H9 (cell line): ENCODE data around the gene AGAP3. TPM values are rescaled to one million over a fixed set of nuclear protein-coding genes. Genes with fewer than 3 reads are reported as not detected.

Experiments used
- DNase-seq: peaks from one replicate; pipeline ENCODE4 v3.0.0-alpha.2; 2017
- H2AFZ ChIP-seq: one replicate; pipeline ENCODE4 v1.6.1; 2013; ENCODE audit warnings: mild to moderate bottlenecking, low read length, control low read depth, moderate library complexity
- H2AK5ac ChIP-seq: 2 replicates; pipeline ENCODE4 v1.6.1; 2013; ENCODE audit warnings: low read length, control low read depth, mixed read lengths; ENCODE audit not compliant: insufficient read length
- H2BK120ac ChIP-seq: one replicate; pipeline ENCODE4 v1.6.1; 2013; ENCODE audit warnings: low read depth, mild to moderate bottlenecking, low read length, control low read depth, inconsistent platforms; ENCODE audit not compliant: poor library complexity, severe bottlenecking
- H2BK12ac ChIP-seq: 2 replicates; pipeline ENCODE4 v1.6.1; 2013; ENCODE audit warnings: low read length, control low read depth, mixed read lengths, low read depth; ENCODE audit not compliant: insufficient read length
- H2BK15ac ChIP-seq: 2 replicates; pipeline ENCODE4 v1.6.1; 2013; ENCODE audit warnings: low read depth, low read length, control low read depth
- H2BK20ac ChIP-seq: one replicate; pipeline ENCODE4 v1.6.1; 2013; ENCODE audit warnings: low read depth, mild to moderate bottlenecking, low read length, control low read depth, inconsistent platforms; ENCODE audit not compliant: poor library complexity, severe bottlenecking
- H2BK5ac ChIP-seq: 2 replicates; pipeline ENCODE4 v1.6.1; 2013; ENCODE audit warnings: low read length, control low read depth, mixed read lengths; ENCODE audit not compliant: insufficient read length
- H3K14ac ChIP-seq: 2 replicates; pipeline ENCODE4 v1.6.1; 2013; ENCODE audit warnings: low read length, control low read depth; ENCODE audit not compliant: insufficient read depth
- H3K18ac ChIP-seq: 2 replicates; pipeline ENCODE4 v1.6.1; 2013; ENCODE audit warnings: low read depth, mild to moderate bottlenecking, mixed read lengths, low read length, control low read depth; ENCODE audit not compliant: insufficient read length
- H3K23ac ChIP-seq: 2 replicates; pipeline ENCODE4 v1.6.1; 2013; ENCODE audit warnings: low read length, control low read depth, mixed read lengths, low read depth; ENCODE audit not compliant: insufficient read length
- H3K23me2 ChIP-seq: 2 replicates; pipeline ENCODE4 v1.6.1; 2013; ENCODE audit warnings: low read depth, mild to moderate bottlenecking, mixed read lengths, low read length, control low read depth; ENCODE audit not compliant: insufficient read length, poor library complexity, severe bottlenecking
- H3K27ac ChIP-seq: 2 replicates; pipeline ENCODE4 v1.5.1; 2013; ENCODE audit warnings: low read length, control low read depth, mixed read lengths, low read depth; ENCODE audit not compliant: insufficient read length
- H3K27me3 ChIP-seq: 2 replicates; pipeline ENCODE4 v1.6.1; 2013; ENCODE audit warnings: low read length, control low read depth, inconsistent platforms; ENCODE audit not compliant: insufficient read depth
- H3K4ac ChIP-seq: 2 replicates; pipeline ENCODE4 v1.6.1; 2013; ENCODE audit warnings: low read depth, mild to moderate bottlenecking, control low read depth, inconsistent platforms, low read length, moderate library complexity
- H3K4me1 ChIP-seq: 2 replicates; pipeline ENCODE4 v1.6.1; 2013; ENCODE audit warnings: low read length, control low read depth, inconsistent platforms; ENCODE audit not compliant: insufficient read depth
- H3K4me2 ChIP-seq: 2 replicates; pipeline ENCODE4 v1.6.1; 2013; ENCODE audit warnings: low read length, control low read depth, mixed read lengths; ENCODE audit not compliant: insufficient read length, insufficient read depth
- H3K56ac ChIP-seq: 2 replicates; pipeline ENCODE4 v1.6.1; 2013; ENCODE audit warnings: low read depth, mild to moderate bottlenecking, mixed read lengths, low read length, control low read depth; ENCODE audit not compliant: insufficient read length
- H3K79me1 ChIP-seq: 2 replicates; pipeline ENCODE4 v1.6.1; 2013; ENCODE audit warnings: low read depth, mild to moderate bottlenecking, moderate library complexity, low read length, control low read depth, inconsistent platforms; ENCODE audit not compliant: insufficient read depth, poor library complexity, severe bottlenecking
- H3K79me2 ChIP-seq: 2 replicates; pipeline ENCODE4 v1.6.1; 2013; ENCODE audit warnings: low read length, control low read depth, inconsistent platforms; ENCODE audit not compliant: insufficient read depth
- H3K9ac ChIP-seq: 2 replicates; pipeline ENCODE4 v1.6.1; 2013; ENCODE audit warnings: low read length, control low read depth, mixed read lengths; ENCODE audit not compliant: insufficient read length; ENCODE audit errors: extremely low read depth
- H3K9me3 ChIP-seq: one replicate; pipeline ENCODE4 v1.6.1; 2013; ENCODE audit warnings: low read depth, low read length, inconsistent platforms; ENCODE audit not compliant: control insufficient read depth
- H3T11ph ChIP-seq: one replicate; pipeline ENCODE4 v1.6.1; 2013; ENCODE audit warnings: mild to moderate bottlenecking, low read length, control low read depth, inconsistent platforms
- H4K20me1 ChIP-seq: one replicate; pipeline ENCODE4 v1.6.1; 2013; ENCODE audit not compliant: control insufficient read depth, insufficient read length, insufficient read depth
- H4K5ac ChIP-seq: 2 replicates; pipeline ENCODE4 v1.6.1; 2013; ENCODE audit warnings: low read depth, mild to moderate bottlenecking, mixed read lengths, low read length, control low read depth; ENCODE audit not compliant: insufficient read length
- H4K8ac ChIP-seq: replicated peaks from 2 replicates; pipeline ENCODE4 v1.6.1; 2013; ENCODE audit warnings: low read length, control low read depth, mixed read lengths, low read depth; ENCODE audit not compliant: insufficient read length
- H4K91ac ChIP-seq: 2 replicates; pipeline ENCODE4 v1.6.1; 2013; ENCODE audit warnings: low read depth, mild to moderate bottlenecking, moderate library complexity, mixed read lengths, low read length, control low read depth; ENCODE audit not compliant: insufficient read length
- H3K27ac Mint-ChIP-seq, 3 experiments: 2 replicates in 2 of 3; 3 replicates in 1 of 3; pipeline ENCODE4 v1.8.0; 2020 to 2021; ENCODE audit warnings: mixed read lengths in 3 of 3, mild to moderate bottlenecking in 1 of 3, moderate library complexity in 1 of 3
- H3K27me3 Mint-ChIP-seq: 2 replicates; pipeline ENCODE4 v1.8.0; 2021; ENCODE audit warnings: low read depth, mild to moderate bottlenecking, moderate library complexity, mixed read lengths
- H3K36me3 Mint-ChIP-seq, 3 experiments: 2 replicates in 2 of 3; 3 replicates in 1 of 3; pipeline ENCODE4 v1.8.0; 2020 to 2021; ENCODE audit warnings: low read depth in 3 of 3, mixed read lengths in 3 of 3; ENCODE audit not compliant: insufficient read depth in 1 of 3
- H3K4me1 Mint-ChIP-seq, 2 experiments: 2 replicates each; pipeline ENCODE4 v1.8.0; 2020; ENCODE audit warnings: mixed read lengths in 2 of 2
- H3K4me3 Mint-ChIP-seq, 2 experiments: 2 replicates in 1 of 2; 3 replicates in 1 of 2; pipeline ENCODE4 v1.8.0; 2020 to 2021; ENCODE audit warnings: mild to moderate bottlenecking in 2 of 2, mixed read lengths in 2 of 2, moderate library complexity in 1 of 2
- H3K9me3 Mint-ChIP-seq, 2 experiments: 2 replicates in 1 of 2; 3 replicates in 1 of 2; pipeline ENCODE4 v1.8.0; 2020; ENCODE audit warnings: mild to moderate bottlenecking in 2 of 2, mixed read lengths in 2 of 2, moderate library complexity in 1 of 2
- CTCF ChIP-seq: fragments of 200-600 bp; sonication (generic); conservative IDR thresholded peaks from 3 replicates; pipeline ENCODE4 v1.8.0; 2021; ENCODE audit warnings: antibody characterized with exemption, mild to moderate bottlenecking
- WGBS: extraction: QIAGEN DNeasy Blood & Tissue Kit; methylation state at CpG from one replicate; pipeline ENCODE4 v1.1.7; 2013; ENCODE audit warnings: missing lambda C conversion rate, low lambda C conversion rate, mixed read lengths; ENCODE audit not compliant: insufficient read length; ENCODE audit errors: extremely low coverage; 5-methylcytosine and 5-hydroxymethylcytosine counted together
- total RNA-seq: library from RNA; stranded (reverse); gene quantifications from 2 replicates; pipeline ENCODE4 v1.2.1, GENCODE V29; 2021

The AGAP3 gene
- total RNA-seq, 1 experiment from 2014 or later = 97.7 TPM

- no peak overlapping the region for H3K27ac ChIP-seq
- H4K20me1 ChIP-seq = peaks cover 4% of the 10 kb centered on the region
These were observed 29.7 kb downstream of the AGAP3 start for GRCh38 chr7:151115836-151116418.

More at GRCh38 chr7:151115836-151116418, 29.7 kb downstream of the AGAP3 start:
- Histone ChIP-seq H3T11ph (no peak overlapping the region), H3K9me3 (no peaks in the 10 kb centered on the region), H3K14ac (no peak overlapping the region), H3K18ac (no peak overlapping the region), H4K8ac (no peak overlapping the region), H3K56ac (no peak overlapping the region), H3K79me2 (peaks cover 4% of the 10 kb centered on the region; the same call in 1 of the 2 replicates), H2AFZ (no peak overlapping the region), H2BK5ac (no peak overlapping the region), H3K79me1 (peaks cover 3% of the 10 kb centered on the region), H3K23me2 (no peaks in the 10 kb centered on the region), H3K23ac (no peak overlapping the region), H2BK12ac (no peak overlapping the region), H2BK15ac (no peak overlapping the region), H4K91ac (no peak overlapping the region), H4K5ac (no peak overlapping the region), H3K4me1 (peaks cover 7% of the 10 kb centered on the region; the same call in 1 of the 2 replicates), H3K9ac (no peak overlapping the region), H3K4ac (no peak overlapping the region), H2AK5ac (no peak overlapping the region), H3K27me3 (no peaks in the 10 kb centered on the region), H2BK120ac (no peak overlapping the region), H2BK20ac (no peak overlapping the region), H3K4me2 (no peak overlapping the region)
- no peak overlapping the region for H3K27ac Mint-ChIP-seq
- peak overlapping the region; percentile 64 to 78 for H3K4me3 Mint-ChIP-seq
- H3K4me1 Mint-ChIP-seq = peaks cover 19 to 23% of the 10 kb centered on the region in 2 experiments
- TF ChIP-seq CTCF = no peak
- peaks cover 19 to 31% (median 23%) of the 10 kb centered on the region in 3 experiments for H3K36me3 Mint-ChIP-seq
- DNase-seq = no peak
- peaks cover 6% of the 10 kb centered on the region for H3K27me3 Mint-ChIP-seq
- WGBS = no CpG with 5 or more reads among the region's 14 CpGs
- H3K9me3 Mint-ChIP-seq = no peaks in the 10 kb centered on the region
